CD4-positive, alpha-beta T cell (primary cell): ENCODE results near the gene IPCEF1. TPM values are rescaled to one million over a fixed set of nuclear protein-coding genes. Genes with fewer than 3 reads are reported as not detected.
"Not testable (repeated sequence)": the region's sequence is repeated elsewhere in the genome, so short reads cannot be mapped to it uniquely, and the experiment has no call there.

Source experiments
- ATAC-seq: fragments of 200-7000 bp; cut with Tn5 transposase; one replicate; pipeline ENCODE4 v1.10.0; 2022; ENCODE audit warnings: mild to moderate bottlenecking; ENCODE audit not compliant: poor library complexity
- CTCF ChIA-PET: fragments of 350-600 bp; sonication (Branson Sonifier 250); formaldehyde crosslinking; loops from one replicate; lab custom pipeline; 2021; ENCODE audit warnings: antibody characterized with exemption, inconsistent platforms; lab: Charles Lee
- POLR2A ChIA-PET: fragments of 350-600 bp; sonication (Branson Sonifier 250); formaldehyde crosslinking; loops from one replicate; lab custom pipeline; 2021; ENCODE audit warnings: antibody characterized with exemption, inconsistent platforms; lab: Charles Lee
- DNase-seq, 14 experiments: peaks; one replicate each; pipeline ENCODE4 v3.0.0-alpha.2; 2013 to 2020; ENCODE audit warnings: mixed read lengths in 2 of 14
- H3K27ac ChIP-seq, 2 donors: one replicate each; pipeline versions ENCODE4 v1.5.1 to v1.7.0; 2013; ENCODE audit warnings: low read length in 2 of 2, low read depth in 1 of 2, mild to moderate bottlenecking in 1 of 2
- H3K27me3 ChIP-seq, 2 experiments: 1 replicate in 1 of 2; 2 replicates in 1 of 2; pipeline versions ENCODE4 v1.6.1 to v1.7.0; 2013; ENCODE audit warnings: low read length in 2 of 2, control low read depth in 1 of 2, mild to moderate bottlenecking in 1 of 2, moderate library complexity in 1 of 2; ENCODE audit not compliant: insufficient read depth in 2 of 2, control insufficient read depth in 1 of 2
- H3K36me3 ChIP-seq: one replicate; pipeline ENCODE4 v1.6.1; 2013; ENCODE audit warnings: low read length, control low read depth; ENCODE audit not compliant: insufficient read depth
- H3K4me1 ChIP-seq: one replicate; pipeline ENCODE4 v1.6.1; 2013; ENCODE audit warnings: low read length, control low read depth; ENCODE audit not compliant: insufficient read depth
- H3K4me3 ChIP-seq: one replicate; pipeline ENCODE4 v1.5.1; 2013; ENCODE audit warnings: mild to moderate bottlenecking, low read length, moderate library complexity
- H3K9me3 ChIP-seq, 2 experiments: 1 replicate in 1 of 2; 2 replicates in 1 of 2; pipeline versions ENCODE4 v1.6.1 to v1.7.0; 2013; ENCODE audit warnings: low read length in 2 of 2, mild to moderate bottlenecking in 2 of 2, control low read depth in 1 of 2, moderate library complexity in 1 of 2; ENCODE audit not compliant: control insufficient read depth in 1 of 2, insufficient read depth in 1 of 2
- H3K27ac Mint-ChIP-seq: one replicate; pipeline ENCODE4 v1.8.0; 2020; ENCODE audit warnings: mixed read lengths
- H3K27me3 Mint-ChIP-seq: one replicate; pipeline ENCODE4 v1.8.0; 2021; ENCODE audit warnings: mixed read lengths
- H3K36me3 Mint-ChIP-seq: one replicate; pipeline ENCODE4 v1.8.0; 2021; ENCODE audit warnings: low read depth, mixed read lengths
- H3K4me1 Mint-ChIP-seq: one replicate; pipeline ENCODE4 v1.8.0; 2021; ENCODE audit warnings: low read depth, mixed read lengths
- H3K4me3 Mint-ChIP-seq: one replicate; pipeline ENCODE4 v1.8.0; 2020; ENCODE audit warnings: mild to moderate bottlenecking, mixed read lengths
- H3K9me3 Mint-ChIP-seq: one replicate; pipeline ENCODE4 v1.8.0; 2020; ENCODE audit warnings: mixed read lengths
- intact Hi-C, 2 experiments: fragments of 100-400 bp; cut with DNase I in 1 of 2; cut with micrococcal nuclease in 1 of 2; formaldehyde crosslinking; loops; one replicate each; pipeline versions ENCODE4 v1.15.1 to v1.9.0; 2023 to 2025; cut with DNase I, micrococcal nuclease
- total RNA-seq, 174 experiments: library from RNA in 2 of 174; stranded (reverse) in 2 of 174; gene quantifications; one replicate each; pipeline ENCODE4 v1.2.3 and lab custom pipeline; 2021 to 2026
- TF ChIP-seq, protein P1 (sequence below): fragments of 200-600 bp; IDR thresholded peaks from one replicate; pipeline ENCODE4 v1.8.0; 2022; ENCODE audit warnings: antibody characterized with exemption, mild to moderate bottlenecking

IPCEF1 gene
- total RNA-seq, 2 experiments from 2014 or later = 92.4 to 96.8 TPM

- Histone ChIP-seq H3K4me1 (no peaks in the 10 kb centered on the region), H3K9me3 (no peaks in the 10 kb centered on the region), H3K36me3 (no peaks in the 10 kb centered on the region), H3K4me3 (no peak overlapping the region), H3K27me3 (no peaks in the 10 kb centered on the region), H3K27ac (no peak overlapping the region)
- Mint-ChIP-seq H3K4me3 (no peak overlapping the region), H3K4me1 (no peaks in the 10 kb centered on the region), H3K36me3 (no peaks in the 10 kb centered on the region), H3K27ac (no peak overlapping the region), H3K9me3 (no peaks in the 10 kb centered on the region), H3K27me3 (no peaks in the 10 kb centered on the region)
- TF ChIP-seq, protein P1, sequence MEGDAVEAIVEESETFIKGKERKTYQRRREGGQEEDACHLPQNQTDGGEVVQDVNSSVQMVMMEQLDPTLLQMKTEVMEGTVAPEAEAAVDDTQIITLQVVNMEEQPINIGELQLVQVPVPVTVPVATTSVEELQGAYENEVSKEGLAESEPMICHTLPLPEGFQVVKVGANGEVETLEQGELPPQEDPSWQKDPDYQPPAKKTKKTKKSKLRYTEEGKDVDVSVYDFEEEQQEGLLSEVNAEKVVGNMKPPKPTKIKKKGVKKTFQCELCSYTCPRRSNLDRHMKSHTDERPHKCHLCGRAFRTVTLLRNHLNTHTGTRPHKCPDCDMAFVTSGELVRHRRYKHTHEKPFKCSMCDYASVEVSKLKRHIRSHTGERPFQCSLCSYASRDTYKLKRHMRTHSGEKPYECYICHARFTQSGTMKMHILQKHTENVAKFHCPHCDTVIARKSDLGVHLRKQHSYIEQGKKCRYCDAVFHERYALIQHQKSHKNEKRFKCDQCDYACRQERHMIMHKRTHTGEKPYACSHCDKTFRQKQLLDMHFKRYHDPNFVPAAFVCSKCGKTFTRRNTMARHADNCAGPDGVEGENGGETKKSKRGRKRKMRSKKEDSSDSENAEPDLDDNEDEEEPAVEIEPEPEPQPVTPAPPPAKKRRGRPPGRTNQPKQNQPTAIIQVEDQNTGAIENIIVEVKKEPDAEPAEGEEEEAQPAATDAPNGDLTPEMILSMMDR = no peak
- ATAC-seq (no peak), DNase-seq (no peak)
- intact Hi-C loops = no loop called here
- ChIA-PET CTCF (interaction anchor here (0.5 kb wide), 1 partner anchor 1110 kb away, joined by 3 read pairs; no protein-coding TSS in a partner anchor), POLR2A (interaction anchor here (0.5 kb wide), 1 partner anchor 52 kb away, joined by 3 read pairs; no protein-coding TSS in a partner anchor)
Measured at GRCh38 chr6:154337406-154338005, 19.1 kb downstream of the IPCEF1 start.

GRCh38 chr6:154334147-154334546 is 22.5 kb downstream of the IPCEF1 start:
- H3K4me3 Mint-ChIP-seq, H3K4me1 ChIP-seq, H3K9me3 ChIP-seq, CTCF ChIA-PET, H3K9me3 Mint-ChIP-seq, ATAC-seq, POLR2A ChIA-PET, intact Hi-C loops, H3K36me3 Mint-ChIP-seq, H3K36me3 ChIP-seq, H3K27me3 Mint-ChIP-seq, H3K4me3 ChIP-seq, H3K4me1 Mint-ChIP-seq, H3K27ac Mint-ChIP-seq, DNase-seq, H3K27ac ChIP-seq, H3K27me3 ChIP-seq: not testable (repeated sequence)

DNA sequence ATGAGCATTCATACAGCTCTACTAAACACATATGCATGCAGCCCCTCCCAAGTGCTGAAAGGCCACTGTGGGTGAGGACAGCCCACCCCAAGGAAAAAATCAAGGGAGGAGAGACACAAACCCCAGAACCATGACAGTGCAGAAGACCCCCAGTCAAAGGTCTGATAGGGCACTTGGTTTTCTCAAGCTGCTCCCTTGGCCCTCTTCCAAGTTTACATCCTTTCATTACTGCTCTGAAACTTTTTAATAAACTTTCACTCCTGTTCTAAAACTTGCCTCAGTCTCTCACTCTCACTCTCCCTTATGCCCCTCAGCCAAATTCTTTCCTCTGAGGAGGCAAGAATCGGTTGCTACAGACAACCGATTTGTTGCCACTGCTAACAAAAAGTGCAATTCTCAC is 24.9 kb downstream of the IPCEF1 start:
- POLR2A ChIA-PET = no interaction called here
- H3K27me3 Mint-ChIP-seq = no peaks in the 10 kb centered on the region
- intact Hi-C loops = no loop called here
- peaks cover 2% of the 10 kb centered on the region for H3K9me3 Mint-ChIP-seq
- H3K27ac Mint-ChIP-seq = no peak overlapping the region
- TF ChIP-seq, protein P1 = no peak
- ATAC-seq (no peak), DNase-seq (no peak)
- Histone ChIP-seq H3K4me1 (no peaks in the 10 kb centered on the region), H3K27me3 (no peaks in the 10 kb centered on the region), H3K4me3 (no peak overlapping the region), H3K9me3 (no peaks in the 10 kb centered on the region), H3K27ac (no peak overlapping the region), H3K36me3 (no peaks in the 10 kb centered on the region)
- H3K4me1 Mint-ChIP-seq = no peaks in the 10 kb centered on the region
- H3K36me3 Mint-ChIP-seq = no peaks in the 10 kb centered on the region
- no peak overlapping the region for H3K4me3 Mint-ChIP-seq
- CTCF ChIA-PET = no interaction called here
